Raji (cell line): ENCODE data around the gene HS3ST3A1.

ENCODE experiments used
- POLR2A ChIP-seq: IDR thresholded peaks from 2 replicates; pipeline ENCODE4 v1.6.1; 2011; ENCODE audit warnings: low read depth, low read length, control low read depth; ENCODE audit not compliant: insufficient read depth

Gene HS3ST3A1

DNA sequence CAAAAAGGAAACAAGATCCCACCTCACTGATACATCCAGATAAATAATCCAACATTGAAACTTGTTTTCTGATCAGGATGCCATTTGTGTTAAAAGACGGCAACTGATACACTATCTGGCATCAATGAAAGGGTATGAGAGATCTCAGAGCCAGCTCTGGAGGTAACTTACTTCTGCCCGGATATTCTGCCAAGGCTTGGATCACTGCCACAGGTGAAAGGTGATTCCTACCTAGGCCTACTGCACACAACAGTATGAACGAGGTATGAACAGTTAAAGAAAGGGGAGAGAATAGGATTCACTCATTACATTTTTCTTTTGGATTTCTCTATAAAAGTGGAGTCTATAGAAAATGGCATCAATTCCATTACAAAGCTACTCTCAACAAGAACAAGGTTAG lies 136.1 kb downstream of the HS3ST3A1 start:
- no peak for TF ChIP-seq POLR2A

DNA sequence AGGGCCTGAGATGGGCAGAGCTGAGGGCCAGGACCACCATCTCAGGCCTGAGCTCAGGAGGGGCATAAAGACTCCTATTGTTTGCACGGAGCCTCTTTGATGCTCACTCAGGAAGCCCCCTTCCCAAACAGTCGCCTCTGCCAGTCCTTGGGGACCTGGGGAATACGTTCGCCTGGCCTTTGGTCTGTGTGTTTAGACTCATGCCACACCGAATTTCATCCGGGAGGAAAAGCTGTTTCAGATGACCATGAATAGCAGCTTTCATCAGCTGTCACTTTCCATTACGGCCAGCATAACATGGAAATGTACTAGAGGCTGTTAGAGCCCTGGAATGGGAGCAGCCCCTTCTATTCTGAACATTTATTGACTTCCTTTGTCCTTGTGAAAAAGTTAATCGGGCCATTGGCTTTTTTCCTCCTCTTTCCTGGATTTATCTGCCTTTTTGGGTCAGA lies 139.0 kb downstream of the HS3ST3A1 start:
- no peak for TF ChIP-seq POLR2A

DNA sequence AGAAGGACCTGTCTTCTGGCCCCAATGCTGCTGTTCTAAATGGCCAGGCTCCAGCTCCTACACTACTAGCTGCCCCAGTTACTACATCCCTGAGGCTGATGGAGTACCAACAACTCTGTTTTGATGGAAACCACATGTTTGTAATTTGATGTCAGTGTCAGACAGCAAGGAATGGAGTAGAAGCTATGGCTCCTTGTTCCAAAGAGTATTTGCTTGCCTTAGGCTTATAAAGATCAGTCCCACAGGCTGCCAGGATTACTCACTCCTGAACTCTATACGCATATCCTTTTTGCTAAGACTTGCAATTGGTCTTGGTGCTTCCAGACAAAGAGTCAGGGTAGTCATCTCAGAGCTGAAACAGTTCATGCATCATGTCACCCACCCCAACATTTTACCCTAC lies 139.6 kb downstream of the HS3ST3A1 start:
- no peak for TF ChIP-seq POLR2A

DNA sequence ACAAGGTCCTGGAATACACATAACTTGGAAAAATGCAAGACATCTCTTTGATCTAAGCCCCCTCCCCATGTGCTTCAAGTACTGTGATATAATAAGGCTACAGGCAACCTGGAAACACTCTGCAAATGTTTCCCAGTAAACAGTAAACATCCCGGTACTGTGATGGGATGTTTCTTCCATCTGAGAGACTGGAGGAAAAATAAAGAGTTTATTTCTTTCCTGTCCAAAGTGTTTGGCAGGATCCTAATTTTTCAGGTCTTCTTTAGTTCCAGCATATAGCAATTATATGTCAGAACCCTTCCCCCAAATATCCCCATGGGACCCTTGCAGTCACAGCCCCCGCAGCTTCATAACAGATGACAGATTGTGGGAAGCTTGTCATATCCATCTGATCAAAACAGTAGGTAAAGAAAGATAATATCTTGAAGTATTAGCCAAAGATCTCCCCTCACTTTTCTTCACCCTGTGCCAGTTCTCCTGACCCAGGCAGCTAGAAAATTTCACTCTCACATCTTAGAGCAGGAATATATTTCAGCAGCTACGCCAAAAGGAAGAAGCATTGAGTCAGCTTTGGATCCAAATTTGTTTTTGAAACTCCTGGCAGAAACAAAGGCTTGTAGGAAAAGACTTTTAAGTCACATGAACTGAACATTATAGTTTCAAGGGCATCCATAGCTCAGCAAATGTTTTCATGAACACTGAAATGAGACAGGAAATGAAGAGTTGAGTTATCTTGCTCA lies 141.3 kb downstream of the HS3ST3A1 start:
- TF ChIP-seq POLR2A, result no peak

DNA sequence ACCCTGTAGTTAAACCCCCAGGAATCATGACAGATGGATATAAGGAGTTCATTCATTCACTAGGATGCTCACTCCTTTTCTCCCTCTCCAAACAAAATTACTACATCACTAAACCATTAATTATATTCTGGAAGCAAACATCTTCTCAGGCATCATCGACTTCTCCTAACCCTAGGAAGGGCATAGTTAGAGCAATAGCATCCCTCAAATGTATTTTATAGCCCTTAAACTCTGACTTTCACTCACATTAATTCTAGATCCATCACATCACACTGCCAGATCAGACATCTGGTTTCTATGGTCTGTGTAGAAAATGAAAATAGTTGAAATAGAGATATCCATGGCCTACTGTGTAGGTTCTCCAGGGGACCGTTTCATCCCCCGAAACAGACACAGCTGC lies 143.9 kb downstream of the HS3ST3A1 start:
- no peak for TF ChIP-seq POLR2A
